Activated T-helper 9 cell treated with anti-CD3 and anti-CD28 coated beads, Interleukin-2, amount 50 U/mL, for 16 hours (primary cell): ENCODE measurements around the gene SPIN2B.

Experiments
- DNase-seq: peaks from one replicate; pipeline ENCODE4 v3.0.0-alpha.2; 2020; ENCODE audit warnings: low read depth

SPIN2B gene

GRCh38 chrX:57070185-57070984 is 51.0 kb downstream of the SPIN2B start:
- DNase-seq, result no peak
